Measurements from ENCODE around the gene NALCN. TPM values are rescaled to one million over a fixed set of nuclear protein-coding genes. Genes with fewer than 3 reads are reported as not detected.

NALCN gene
- total RNA-seq (1 to 10 TPM in 1 of 4 donors, under 1 TPM in 3; 0.33 to 1.1 (median 0.83) TPM), polyA plus RNA-seq (under 1 TPM in 1 of 3 donors, not detected in 2; 0.23 TPM)

- intact Hi-C loops (cut with DNase I) = no loop called here
- H3K4me1 ChIP-seq = peaks cover 0 to 15% (median 12%) of the 10 kb centered on the region in 4 donors
- H3K36me3 ChIP-seq = no peaks in the 10 kb centered on the region
- 3 to 6% methylated on average over 85 of the region's 85 CpGs for WGBS, 2 donors
- TF ChIP-seq POLR2AphosphoS5 (IDR thresholded peaks at IDR 0.05) (no peak), POLR2A (IDR thresholded peaks at IDR 0.05) (no peak), EP300 (IDR thresholded peaks at IDR 0.05) (no peak)
- TF ChIP-seq, protein P1, sequence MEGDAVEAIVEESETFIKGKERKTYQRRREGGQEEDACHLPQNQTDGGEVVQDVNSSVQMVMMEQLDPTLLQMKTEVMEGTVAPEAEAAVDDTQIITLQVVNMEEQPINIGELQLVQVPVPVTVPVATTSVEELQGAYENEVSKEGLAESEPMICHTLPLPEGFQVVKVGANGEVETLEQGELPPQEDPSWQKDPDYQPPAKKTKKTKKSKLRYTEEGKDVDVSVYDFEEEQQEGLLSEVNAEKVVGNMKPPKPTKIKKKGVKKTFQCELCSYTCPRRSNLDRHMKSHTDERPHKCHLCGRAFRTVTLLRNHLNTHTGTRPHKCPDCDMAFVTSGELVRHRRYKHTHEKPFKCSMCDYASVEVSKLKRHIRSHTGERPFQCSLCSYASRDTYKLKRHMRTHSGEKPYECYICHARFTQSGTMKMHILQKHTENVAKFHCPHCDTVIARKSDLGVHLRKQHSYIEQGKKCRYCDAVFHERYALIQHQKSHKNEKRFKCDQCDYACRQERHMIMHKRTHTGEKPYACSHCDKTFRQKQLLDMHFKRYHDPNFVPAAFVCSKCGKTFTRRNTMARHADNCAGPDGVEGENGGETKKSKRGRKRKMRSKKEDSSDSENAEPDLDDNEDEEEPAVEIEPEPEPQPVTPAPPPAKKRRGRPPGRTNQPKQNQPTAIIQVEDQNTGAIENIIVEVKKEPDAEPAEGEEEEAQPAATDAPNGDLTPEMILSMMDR (IDR thresholded peaks at IDR 0.05) = no peak
- H3K27ac ChIP-seq = no peak within 1 kb of the TSS
- H3K27me3 ChIP-seq = peaks cover 9 to 29% (median 13%) of the 10 kb centered on the region in 3 donors
- H3K4me3 ChIP-seq = peak within 1 kb of the TSS in 3 of 4 donors; percentile 36 to 47 (median 45)
- no peak for DNase-seq
- no peaks in the 10 kb centered on the region for H3K9me3 ChIP-seq
Measured at GRCh38 chr13:101416181-101417042, at the start of gene NALCN. Gene NALCN, minus strand, starts transcription at chr13:101416508. Its CDS starts 17,382 bp downstream, at chr13:101399126.

- no peaks in the 10 kb centered on the region for H3K27me3 ChIP-seq
- no peaks in the 10 kb centered on the region for H3K4me1 ChIP-seq
- no peak for TF ChIP-seq POLR2AphosphoS5 (IDR thresholded peaks at IDR 0.05)
- no peak for TF ChIP-seq POLR2A (IDR thresholded peaks at IDR 0.05)
- TF ChIP-seq, protein P1 (IDR thresholded peaks at IDR 0.05) = no peak
- no peak for TF ChIP-seq EP300 (IDR thresholded peaks at IDR 0.05)
- no peak overlapping the region for H3K4me3 ChIP-seq
- no peak overlapping the region for H3K27ac ChIP-seq
- H3K36me3 ChIP-seq = no peaks in the 10 kb centered on the region
- intact Hi-C loops (cut with DNase I) = no loop called here
- DNase-seq = no peak
- H3K9me3 ChIP-seq = no peaks in the 10 kb centered on the region
- 77 to 83% methylated on average over 3 of the region's 3 CpGs for WGBS, 2 donors
Measured at GRCh38 chr13:101465877-101466276, 49.6 kb upstream of the NALCN start.

- Histone ChIP-seq H3K4me3 (no peak overlapping the region), H3K27ac (no peak overlapping the region), H3K27me3 (peaks cover 0 to 9% (median 0%) of the 10 kb centered on the region in 3 donors), H3K36me3 (no peaks in the 10 kb centered on the region), H3K9me3 (no peaks in the 10 kb centered on the region), H3K4me1 (peaks cover 0 to 14% (median 8%) of the 10 kb centered on the region in 4 donors)
- TF ChIP-seq POLR2AphosphoS5 (IDR thresholded peaks at IDR 0.05) (no peak), EP300 (IDR thresholded peaks at IDR 0.05) (no peak), POLR2A (IDR thresholded peaks at IDR 0.05) (no peak)
- TF ChIP-seq, protein P1 (IDR thresholded peaks at IDR 0.05) = no peak
- WGBS, 2 donors = 85 to 88% methylated on average over 2 of the region's 2 CpGs
- no peak for DNase-seq
- intact Hi-C loops (cut with DNase I) = no loop called here
Measured at GRCh38 chr13:101457176-101457575, 40.9 kb upstream of the NALCN start.

- WGBS, 2 donors = 40 to 55% methylated on average over 3 of the region's 3 CpGs
- Histone ChIP-seq H3K9me3 (no peaks in the 10 kb centered on the region), H3K27ac (no peak overlapping the region), H3K36me3 (no peaks in the 10 kb centered on the region), H3K27me3 (peaks cover 0 to 9% (median 0%) of the 10 kb centered on the region in 3 donors), H3K4me1 (peaks cover 0 to 14% (median 8%) of the 10 kb centered on the region in 4 donors), H3K4me3 (no peak overlapping the region)
- TF ChIP-seq POLR2AphosphoS5 (IDR thresholded peaks at IDR 0.05) (no peak), EP300 (IDR thresholded peaks at IDR 0.05) (no peak), POLR2A (IDR thresholded peaks at IDR 0.05) (no peak)
- TF ChIP-seq, protein P1 (IDR thresholded peaks at IDR 0.05) = no peak
- no peak for DNase-seq
- intact Hi-C loops (cut with DNase I) = no loop called here
Measured at GRCh38 chr13:101455863-101456262, 39.6 kb upstream of the NALCN start.
